ENCODE results near the gene SSR2.

DNA sequence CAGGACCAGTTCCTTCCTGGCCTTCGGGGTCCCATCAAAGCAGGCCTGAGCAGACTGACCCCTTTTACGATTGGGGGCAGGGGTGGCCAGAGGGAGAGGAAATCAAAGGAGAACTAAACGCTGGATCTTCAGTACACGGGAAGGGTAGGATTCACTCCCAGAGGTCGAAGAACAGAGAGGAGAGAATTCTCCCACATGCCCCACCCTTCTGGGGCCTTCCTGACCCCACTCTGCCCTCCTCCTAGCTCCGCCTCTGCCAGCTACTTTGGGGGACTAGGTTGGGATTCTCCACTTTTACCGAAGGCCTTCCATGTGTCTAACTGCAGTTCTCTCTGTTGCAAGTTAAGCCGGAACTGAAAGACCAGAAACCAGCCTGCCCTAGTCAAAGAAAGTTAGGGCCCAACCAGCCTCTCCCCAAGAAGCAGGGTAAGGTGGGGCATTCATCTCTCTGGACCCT lies 41.8 kb downstream of the SSR2 start:
- TF ChIP-seq, protein P1, sequence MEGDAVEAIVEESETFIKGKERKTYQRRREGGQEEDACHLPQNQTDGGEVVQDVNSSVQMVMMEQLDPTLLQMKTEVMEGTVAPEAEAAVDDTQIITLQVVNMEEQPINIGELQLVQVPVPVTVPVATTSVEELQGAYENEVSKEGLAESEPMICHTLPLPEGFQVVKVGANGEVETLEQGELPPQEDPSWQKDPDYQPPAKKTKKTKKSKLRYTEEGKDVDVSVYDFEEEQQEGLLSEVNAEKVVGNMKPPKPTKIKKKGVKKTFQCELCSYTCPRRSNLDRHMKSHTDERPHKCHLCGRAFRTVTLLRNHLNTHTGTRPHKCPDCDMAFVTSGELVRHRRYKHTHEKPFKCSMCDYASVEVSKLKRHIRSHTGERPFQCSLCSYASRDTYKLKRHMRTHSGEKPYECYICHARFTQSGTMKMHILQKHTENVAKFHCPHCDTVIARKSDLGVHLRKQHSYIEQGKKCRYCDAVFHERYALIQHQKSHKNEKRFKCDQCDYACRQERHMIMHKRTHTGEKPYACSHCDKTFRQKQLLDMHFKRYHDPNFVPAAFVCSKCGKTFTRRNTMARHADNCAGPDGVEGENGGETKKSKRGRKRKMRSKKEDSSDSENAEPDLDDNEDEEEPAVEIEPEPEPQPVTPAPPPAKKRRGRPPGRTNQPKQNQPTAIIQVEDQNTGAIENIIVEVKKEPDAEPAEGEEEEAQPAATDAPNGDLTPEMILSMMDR (IDR thresholded peaks at IDR 0.05) = no peak
- TF ChIP-seq EP300 (IDR thresholded peaks at IDR 0.05) (no peak), POLR2AphosphoS5 (IDR thresholded peaks at IDR 0.05) (no peak), POLR2A (IDR thresholded peaks at IDR 0.05) (no peak)
